Measurements from ENCODE around the gene NEO1.

The NEO1 gene

DNA sequence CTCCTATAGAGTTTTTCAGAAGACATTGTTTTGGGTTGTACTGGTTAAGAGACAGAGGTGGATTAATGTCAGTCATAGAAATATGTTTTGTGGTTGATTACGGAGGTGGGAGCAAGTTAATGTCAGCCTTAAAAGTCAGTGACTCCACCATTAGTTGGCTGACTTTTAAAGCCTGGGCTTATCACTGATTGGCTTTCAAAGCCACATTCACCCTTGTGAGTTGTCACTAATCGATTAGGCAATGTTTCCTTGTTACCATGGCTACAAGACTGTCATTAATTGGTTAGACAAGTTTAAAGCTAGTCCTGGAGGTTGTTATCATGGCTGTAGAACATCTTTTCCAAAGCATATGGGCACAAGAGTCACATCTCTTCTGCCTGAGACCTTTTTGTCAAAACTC, 73.0 kb downstream of the NEO1 start:
- Histone ChIP-seq H3K4me3 (replicated peaks; ENCODE audit: low read depth, low read length) (no peak overlapping the region), H3K27me3 (replicated peaks; ENCODE audit: control insufficient read depth, insufficient read depth, low read length) (no peaks in the 10 kb centered on the region), H3K36me3 (ENCODE audit: control insufficient read depth, insufficient read depth, low read length) (no peaks in the 10 kb centered on the region)
- no peak for DNase-seq (ENCODE audit: extremely low read depth, insufficient read length)
- TF ChIP-seq, protein P1, sequence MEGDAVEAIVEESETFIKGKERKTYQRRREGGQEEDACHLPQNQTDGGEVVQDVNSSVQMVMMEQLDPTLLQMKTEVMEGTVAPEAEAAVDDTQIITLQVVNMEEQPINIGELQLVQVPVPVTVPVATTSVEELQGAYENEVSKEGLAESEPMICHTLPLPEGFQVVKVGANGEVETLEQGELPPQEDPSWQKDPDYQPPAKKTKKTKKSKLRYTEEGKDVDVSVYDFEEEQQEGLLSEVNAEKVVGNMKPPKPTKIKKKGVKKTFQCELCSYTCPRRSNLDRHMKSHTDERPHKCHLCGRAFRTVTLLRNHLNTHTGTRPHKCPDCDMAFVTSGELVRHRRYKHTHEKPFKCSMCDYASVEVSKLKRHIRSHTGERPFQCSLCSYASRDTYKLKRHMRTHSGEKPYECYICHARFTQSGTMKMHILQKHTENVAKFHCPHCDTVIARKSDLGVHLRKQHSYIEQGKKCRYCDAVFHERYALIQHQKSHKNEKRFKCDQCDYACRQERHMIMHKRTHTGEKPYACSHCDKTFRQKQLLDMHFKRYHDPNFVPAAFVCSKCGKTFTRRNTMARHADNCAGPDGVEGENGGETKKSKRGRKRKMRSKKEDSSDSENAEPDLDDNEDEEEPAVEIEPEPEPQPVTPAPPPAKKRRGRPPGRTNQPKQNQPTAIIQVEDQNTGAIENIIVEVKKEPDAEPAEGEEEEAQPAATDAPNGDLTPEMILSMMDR (IDR thresholded peaks at IDR 0.05; ENCODE audit: insufficient read depth, low read length, poor library complexity, severe bottlenecking): no peak

DNA sequence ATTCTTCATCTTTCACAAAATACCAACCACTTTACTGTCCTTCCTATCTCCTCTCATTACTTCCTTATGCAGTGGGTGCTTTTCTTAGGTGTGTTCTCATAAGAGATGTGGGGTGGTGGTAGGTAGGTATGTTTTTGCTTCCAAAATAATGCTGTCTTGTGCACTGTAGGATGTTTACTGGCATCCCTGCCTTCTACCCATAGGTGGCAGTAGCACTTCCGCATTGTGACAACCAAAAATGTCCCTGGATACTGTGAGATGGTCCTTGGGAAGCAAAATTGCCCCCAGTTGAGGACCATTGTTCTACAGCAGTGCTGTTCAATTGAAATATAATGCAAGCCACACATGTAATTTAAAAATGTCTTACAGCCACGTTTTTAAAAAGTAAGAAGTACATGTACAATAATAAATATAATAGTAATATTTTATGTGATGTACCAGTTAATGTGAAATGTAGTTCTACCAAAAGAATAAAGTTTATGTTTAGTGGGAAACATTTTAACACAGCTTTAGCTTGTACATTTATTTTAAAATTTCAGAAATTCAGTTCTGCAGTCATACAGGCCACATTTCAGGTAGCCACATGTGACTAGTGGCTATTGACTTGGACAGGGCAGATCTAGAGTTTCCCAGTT, 75.2 kb downstream of the NEO1 start:
- Histone ChIP-seq H3K4me3 (replicated peaks; ENCODE audit: low read depth, low read length) (no peak overlapping the region), H3K27me3 (replicated peaks; ENCODE audit: control insufficient read depth, insufficient read depth, low read length) (no peaks in the 10 kb centered on the region), H3K36me3 (ENCODE audit: control insufficient read depth, insufficient read depth, low read length) (no peaks in the 10 kb centered on the region)
- TF ChIP-seq, protein P1 (IDR thresholded peaks at IDR 0.05; ENCODE audit: insufficient read depth, low read length, poor library complexity, severe bottlenecking): peak; percentile 85
- DNase-seq (ENCODE audit: extremely low read depth, insufficient read length): peak; percentile 3

DNA sequence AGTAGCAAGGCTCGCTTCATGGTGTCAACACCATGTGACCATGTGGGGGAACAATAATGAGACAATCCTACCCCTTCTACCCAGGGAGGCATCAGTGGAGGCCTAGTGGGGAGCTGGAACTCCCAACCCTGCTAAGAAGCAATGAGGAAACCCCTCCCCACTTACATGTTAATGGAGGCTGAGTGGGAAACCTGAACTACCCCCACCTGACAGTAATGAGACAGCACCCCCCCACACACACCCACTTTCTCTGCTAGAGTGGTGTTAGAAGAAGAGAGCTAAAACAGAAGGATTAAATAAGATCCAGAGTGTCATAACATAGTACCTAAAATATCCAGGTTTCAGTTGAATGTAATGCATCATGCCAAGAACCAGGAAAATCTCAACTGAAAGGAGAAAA, 78.6 kb downstream of the NEO1 start:
- DNase-seq (ENCODE audit: extremely low read depth, insufficient read length): no peak
- TF ChIP-seq, protein P1 (IDR thresholded peaks at IDR 0.05; ENCODE audit: insufficient read depth, low read length, poor library complexity, severe bottlenecking): no peak
- no peaks in the 10 kb centered on the region for H3K36me3 ChIP-seq (ENCODE audit: control insufficient read depth, insufficient read depth, low read length)
- H3K4me3 ChIP-seq (replicated peaks; ENCODE audit: low read depth, low read length): no peak overlapping the region
- H3K27me3 ChIP-seq (replicated peaks; ENCODE audit: control insufficient read depth, insufficient read depth, low read length): no peaks in the 10 kb centered on the region

DNA sequence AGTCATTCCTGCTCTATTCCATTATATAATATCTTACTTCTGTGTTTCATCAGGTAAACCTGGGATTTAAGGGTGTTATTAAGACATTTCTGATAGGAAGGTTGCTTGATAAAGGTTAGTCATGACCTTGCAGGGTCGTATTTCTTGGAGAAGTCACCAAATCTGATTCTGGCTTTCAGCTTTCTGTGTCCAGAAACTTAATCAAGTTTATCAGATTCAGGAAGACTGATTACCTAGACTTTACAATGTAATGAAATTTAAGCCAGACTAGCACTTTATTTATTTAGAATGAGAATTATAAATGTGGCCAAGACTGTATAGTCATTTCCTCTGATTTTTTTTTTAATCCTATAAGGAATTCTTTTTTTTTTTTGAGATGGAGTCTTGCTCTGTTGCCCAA, 81.9 kb downstream of the NEO1 start:
- TF ChIP-seq, protein P1 (IDR thresholded peaks at IDR 0.05; ENCODE audit: insufficient read depth, low read length, poor library complexity, severe bottlenecking): no peak
- H3K36me3 ChIP-seq (ENCODE audit: control insufficient read depth, insufficient read depth, low read length): no peaks in the 10 kb centered on the region
- H3K4me3 ChIP-seq (replicated peaks; ENCODE audit: low read depth, low read length): no peak overlapping the region
- H3K27me3 ChIP-seq (replicated peaks; ENCODE audit: control insufficient read depth, insufficient read depth, low read length): no peaks in the 10 kb centered on the region
- DNase-seq (ENCODE audit: extremely low read depth, insufficient read length): no peak

DNA sequence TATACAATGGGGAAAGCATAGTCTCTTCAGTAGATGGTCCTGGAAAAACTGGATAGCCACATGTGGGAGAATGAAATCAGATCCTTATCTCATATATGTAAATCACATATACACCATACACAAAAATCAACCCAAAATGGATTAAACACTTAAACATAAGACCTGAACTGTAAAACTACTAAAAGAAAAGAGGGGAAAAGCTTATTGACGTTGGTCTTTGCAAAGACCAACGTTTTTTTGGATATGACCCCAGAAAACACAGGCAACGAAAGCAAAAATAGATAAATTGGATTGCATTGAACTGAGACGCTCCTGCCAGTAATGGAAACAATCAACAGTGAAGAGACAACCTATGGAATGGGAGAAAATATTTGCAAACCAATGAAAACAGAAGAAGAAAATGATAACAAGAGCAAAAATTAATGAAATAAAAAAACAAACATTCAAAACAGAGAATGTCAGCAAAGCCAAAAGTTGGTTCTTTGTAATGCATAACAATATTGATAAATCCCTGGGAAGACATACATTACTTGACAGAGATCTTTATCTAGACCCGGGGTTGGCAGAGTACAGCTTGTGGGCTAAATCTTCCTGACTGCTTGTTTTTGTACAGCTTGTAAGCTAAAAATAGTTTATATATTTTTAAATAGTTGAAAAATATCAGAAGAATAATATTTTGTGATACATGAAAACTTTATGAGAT, 86.9 kb downstream of the NEO1 start:
- no peak for DNase-seq (ENCODE audit: extremely low read depth, insufficient read length)
- no peaks in the 10 kb centered on the region for H3K27me3 ChIP-seq (replicated peaks; ENCODE audit: control insufficient read depth, insufficient read depth, low read length)
- TF ChIP-seq, protein P1 (IDR thresholded peaks at IDR 0.05; ENCODE audit: insufficient read depth, low read length, poor library complexity, severe bottlenecking): no peak

More for the DNA sequence above, 86.9 kb downstream of the NEO1 start:
- Histone ChIP-seq H3K36me3 (ENCODE audit: control insufficient read depth, insufficient read depth, low read length) (no peaks in the 10 kb centered on the region), H3K4me3 (replicated peaks; ENCODE audit: low read depth, low read length) (no peak overlapping the region)
